ENCODE measurements around the gene ZNF592.

Gene ZNF592

GRCh38 chr15:84804005-84804900 lies 55.9 kb downstream of the ZNF592 start:
- ATAC-seq (replicated peaks; ENCODE audit: extremely low read depth, poor library complexity, severe bottlenecking) (no peak), DNase-seq (ENCODE audit: low spot score in 2 of 2) (no peak)
- peak overlapping the region; percentile 83 for H3K27ac Mint-ChIP-seq (ENCODE audit: low read depth)
- no peak overlapping the region for H3K4me3 Mint-ChIP-seq
- no peaks in the 10 kb centered on the region for H3K27me3 Mint-ChIP-seq
- H3K36me3 Mint-ChIP-seq (ENCODE audit: insufficient read depth), result peaks cover 25% of the 10 kb centered on the region
- H3K9me3 Mint-ChIP-seq, result no peaks in the 10 kb centered on the region
- H3K4me1 Mint-ChIP-seq, result peaks cover 5% of the 10 kb centered on the region

DNA sequence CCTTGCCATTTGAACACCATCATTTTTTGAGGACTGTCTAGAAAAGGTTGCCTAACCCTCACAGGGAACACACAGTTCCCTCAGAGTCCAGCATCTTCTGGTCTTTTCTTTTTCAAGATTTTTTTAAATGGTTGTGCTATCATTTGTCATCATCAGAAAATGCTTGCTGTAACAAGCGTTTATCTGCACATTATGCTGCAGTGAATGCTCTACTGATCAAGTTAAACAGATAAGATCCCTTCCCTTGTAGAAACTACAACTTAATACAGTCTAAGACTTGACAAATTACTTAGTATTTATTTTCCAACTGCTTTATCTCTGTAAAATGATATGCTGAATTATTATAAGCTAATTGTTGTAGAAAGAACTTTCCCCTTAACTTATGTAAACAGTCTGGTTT lies 56.8 kb downstream of the ZNF592 start:
- Mint-ChIP-seq H3K36me3 (ENCODE audit: insufficient read depth) (peaks cover 15% of the 10 kb centered on the region), H3K27ac (ENCODE audit: low read depth) (no peak overlapping the region), H3K9me3 (no peaks in the 10 kb centered on the region), H3K4me1 (peaks cover 5% of the 10 kb centered on the region), H3K27me3 (no peaks in the 10 kb centered on the region), H3K4me3 (no peak overlapping the region)
- ATAC-seq (replicated peaks; ENCODE audit: extremely low read depth, poor library complexity, severe bottlenecking) (no peak), DNase-seq (ENCODE audit: low spot score in 2 of 2) (no peak)

GRCh38 chr15:84807228-84807627 lies 58.8 kb downstream of the ZNF592 start:
- Mint-ChIP-seq H3K36me3 (ENCODE audit: insufficient read depth) (peaks cover 9% of the 10 kb centered on the region), H3K9me3 (no peaks in the 10 kb centered on the region), H3K4me1 (peaks cover 5% of the 10 kb centered on the region), H3K4me3 (no peak overlapping the region), H3K27ac (ENCODE audit: low read depth) (no peak overlapping the region), H3K27me3 (no peaks in the 10 kb centered on the region)
- no peak for ATAC-seq (replicated peaks; ENCODE audit: extremely low read depth, poor library complexity, severe bottlenecking)
- no peak for DNase-seq (ENCODE audit: low spot score in 2 of 2)

DNA sequence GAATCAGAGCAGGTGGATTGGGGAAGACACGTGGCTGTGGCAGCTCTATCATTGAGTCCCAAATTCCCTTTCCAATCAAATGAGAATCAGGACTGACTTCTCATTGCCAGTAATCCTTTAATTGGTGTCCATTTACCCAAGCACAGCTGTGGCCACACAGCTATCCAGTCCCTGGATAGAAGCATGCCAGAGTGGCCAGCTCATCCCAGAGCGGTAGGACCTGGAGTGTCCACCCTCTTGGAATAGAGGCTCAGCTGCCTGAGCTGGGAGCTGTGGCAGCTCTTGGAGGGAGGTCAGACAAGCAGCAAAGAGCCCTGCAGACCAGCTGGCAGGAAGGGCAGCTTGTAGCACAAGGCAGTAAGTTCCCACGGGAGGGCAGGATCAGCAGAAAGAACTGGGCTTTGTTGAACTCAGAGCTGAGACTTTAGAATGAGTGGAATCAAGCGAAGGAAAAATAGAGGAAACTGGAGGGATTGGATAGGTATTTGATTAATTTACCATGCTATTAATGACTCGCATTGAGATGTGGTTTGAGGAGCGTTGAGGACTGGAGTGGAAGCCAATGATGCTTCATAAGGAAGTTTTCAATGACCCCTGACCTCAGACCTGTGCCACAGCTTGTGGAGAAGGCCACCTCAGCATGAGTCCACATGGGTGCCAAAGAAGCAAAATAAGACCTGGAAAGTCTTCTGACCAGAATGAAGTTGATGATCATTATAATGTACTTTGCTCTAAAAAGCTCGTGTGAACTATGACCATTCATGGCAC lies 61.9 kb downstream of the ZNF592 start:
- DNase-seq (ENCODE audit: low spot score in 2 of 2) (no peak), ATAC-seq (replicated peaks; ENCODE audit: extremely low read depth, poor library complexity, severe bottlenecking) (no peak)
- Mint-ChIP-seq H3K36me3 (ENCODE audit: insufficient read depth) (peaks cover 1% of the 10 kb centered on the region), H3K27ac (ENCODE audit: low read depth) (no peak overlapping the region), H3K27me3 (no peaks in the 10 kb centered on the region), H3K4me1 (no peaks in the 10 kb centered on the region), H3K4me3 (no peak overlapping the region), H3K9me3 (no peaks in the 10 kb centered on the region)

DNA sequence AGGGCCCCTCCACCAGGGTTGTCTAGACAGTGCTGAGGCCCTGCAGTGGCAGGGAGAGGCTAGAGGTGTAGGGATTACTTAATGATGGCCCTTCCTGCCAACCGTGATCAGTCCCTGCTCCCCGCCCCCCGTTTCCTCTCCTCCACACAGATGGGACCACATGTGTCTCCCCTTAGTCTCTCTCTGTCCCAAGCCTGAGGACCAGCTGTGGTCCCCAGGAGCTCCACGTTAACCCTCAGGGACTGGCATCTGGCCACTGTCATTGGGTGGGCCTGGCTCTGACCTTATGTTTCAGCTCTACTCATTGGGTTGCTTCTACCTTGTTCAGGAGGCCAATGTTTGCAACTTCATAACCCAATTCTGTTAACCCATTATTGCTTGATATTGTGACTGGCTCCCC lies 62.8 kb downstream of the ZNF592 start:
- no peak overlapping the region for H3K27ac Mint-ChIP-seq (ENCODE audit: low read depth)
- no peak overlapping the region for H3K4me3 Mint-ChIP-seq
- H3K4me1 Mint-ChIP-seq, result no peaks in the 10 kb centered on the region
- no peaks in the 10 kb centered on the region for H3K9me3 Mint-ChIP-seq
- DNase-seq (ENCODE audit: low spot score in 2 of 2), result no peak
- H3K36me3 Mint-ChIP-seq (ENCODE audit: insufficient read depth), result peaks cover 1% of the 10 kb centered on the region
- no peak for ATAC-seq (replicated peaks; ENCODE audit: extremely low read depth, poor library complexity, severe bottlenecking)
- no peaks in the 10 kb centered on the region for H3K27me3 Mint-ChIP-seq

DNA sequence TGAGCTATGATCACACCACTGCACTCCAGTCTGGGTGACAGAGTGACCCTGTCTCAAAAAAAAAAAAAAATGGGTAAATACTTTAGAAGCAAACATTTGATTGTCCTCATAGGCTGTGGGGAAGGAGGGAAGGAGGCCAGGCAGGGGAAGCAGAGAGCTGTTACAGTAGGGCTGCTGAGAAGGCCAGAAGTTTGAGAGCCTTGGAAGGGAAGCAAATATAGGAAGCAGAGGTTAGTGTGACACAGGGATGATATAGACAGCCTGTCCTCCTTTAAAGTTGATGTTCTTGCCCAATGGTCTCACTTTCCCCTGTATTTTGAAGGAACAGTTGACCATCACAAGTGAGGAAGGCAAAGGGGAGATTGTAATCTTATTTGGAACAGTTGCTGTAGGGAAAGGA lies 63.4 kb downstream of the ZNF592 start:
- H3K4me3 Mint-ChIP-seq, result no peak overlapping the region
- DNase-seq (ENCODE audit: low spot score in 2 of 2) (no peak), ATAC-seq (replicated peaks; ENCODE audit: extremely low read depth, poor library complexity, severe bottlenecking) (no peak)
- H3K36me3 Mint-ChIP-seq (ENCODE audit: insufficient read depth), result peaks cover 1% of the 10 kb centered on the region
- H3K27me3 Mint-ChIP-seq, result no peaks in the 10 kb centered on the region
- no peak overlapping the region for H3K27ac Mint-ChIP-seq (ENCODE audit: low read depth)
- H3K9me3 Mint-ChIP-seq, result no peaks in the 10 kb centered on the region
- peaks cover 5% of the 10 kb centered on the region for H3K4me1 Mint-ChIP-seq

- H3K4me1 Mint-ChIP-seq, result peaks cover 5% of the 10 kb centered on the region
- no peak overlapping the region for H3K27ac Mint-ChIP-seq (ENCODE audit: low read depth)
- H3K9me3 Mint-ChIP-seq, result no peaks in the 10 kb centered on the region
- peaks cover under 1% of the 10 kb centered on the region for H3K36me3 Mint-ChIP-seq (ENCODE audit: insufficient read depth)
- DNase-seq (ENCODE audit: low spot score in 2 of 2) (no peak), ATAC-seq (replicated peaks; ENCODE audit: extremely low read depth, poor library complexity, severe bottlenecking) (no peak)
- H3K4me3 Mint-ChIP-seq, result no peak overlapping the region
- H3K27me3 Mint-ChIP-seq, result no peaks in the 10 kb centered on the region
Measured at GRCh38 chr15:84812842-84813241, 64.5 kb downstream of the ZNF592 start.

GRCh38 chr15:84813435-84813834 lies 65.0 kb downstream of the ZNF592 start:
- Mint-ChIP-seq H3K36me3 (ENCODE audit: insufficient read depth) (no peaks in the 10 kb centered on the region), H3K4me3 (no peak overlapping the region)
- no peak for ATAC-seq (replicated peaks; ENCODE audit: extremely low read depth, poor library complexity, severe bottlenecking)

GRCh38 chr15:84813931-84814330 lies 65.5 kb downstream of the ZNF592 start:
- ATAC-seq (replicated peaks; ENCODE audit: extremely low read depth, poor library complexity, severe bottlenecking) (no peak), DNase-seq (ENCODE audit: low spot score in 2 of 2) (no peak)
- Mint-ChIP-seq H3K27ac (ENCODE audit: low read depth) (no peak overlapping the region), H3K4me1 (peaks cover 9% of the 10 kb centered on the region), H3K27me3 (no peaks in the 10 kb centered on the region), H3K4me3 (no peak overlapping the region), H3K9me3 (no peaks in the 10 kb centered on the region), H3K36me3 (ENCODE audit: insufficient read depth) (no peaks in the 10 kb centered on the region)

More at GRCh38 chr15:84813435-84813834, 65.0 kb downstream of the ZNF592 start:
- DNase-seq (ENCODE audit: low spot score in 2 of 2), result no peak
- no peak overlapping the region for H3K27ac Mint-ChIP-seq (ENCODE audit: low read depth)
- H3K9me3 Mint-ChIP-seq, result no peaks in the 10 kb centered on the region
- H3K27me3 Mint-ChIP-seq, result no peaks in the 10 kb centered on the region
- H3K4me1 Mint-ChIP-seq, result peaks cover 9% of the 10 kb centered on the region

DNA sequence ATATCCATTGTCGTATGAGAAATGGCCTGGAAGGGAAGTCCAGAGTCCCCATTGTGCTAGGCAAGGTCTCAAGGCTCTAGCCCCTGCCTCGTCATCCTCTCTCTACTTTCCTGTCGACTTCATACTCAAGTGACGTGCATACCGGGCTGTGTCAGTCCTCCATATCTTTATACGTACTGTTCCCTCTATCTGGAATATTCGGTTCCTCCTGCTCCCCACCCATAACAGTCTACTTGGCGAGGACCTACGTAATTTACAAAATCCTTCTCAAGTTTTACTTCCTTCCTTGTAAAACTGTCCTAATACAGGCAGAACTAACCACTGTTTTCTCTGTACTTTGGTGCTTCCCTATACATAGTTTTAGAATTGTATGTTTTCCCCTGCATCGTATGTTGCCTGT lies 66.5 kb downstream of the ZNF592 start:
- Mint-ChIP-seq H3K27me3 (no peaks in the 10 kb centered on the region), H3K27ac (ENCODE audit: low read depth) (no peak overlapping the region), H3K4me3 (no peak overlapping the region), H3K36me3 (ENCODE audit: insufficient read depth) (no peaks in the 10 kb centered on the region), H3K9me3 (no peaks in the 10 kb centered on the region), H3K4me1 (peaks cover 9% of the 10 kb centered on the region)
- DNase-seq (ENCODE audit: low spot score in 2 of 2) (no peak), ATAC-seq (replicated peaks; ENCODE audit: extremely low read depth, poor library complexity, severe bottlenecking) (no peak)

GRCh38 chr15:84816694-84817465 lies 68.5 kb downstream of the ZNF592 start, which contains the start of gene ALPK3:
Gene ALPK3, plus strand, starts transcription at chr15:84817356. Its CDS starts 97 bp downstream, at chr15:84817453.
- Mint-ChIP-seq H3K9me3 (no peaks in the 10 kb centered on the region), H3K36me3 (ENCODE audit: insufficient read depth) (no peaks in the 10 kb centered on the region), H3K4me1 (peaks cover 9% of the 10 kb centered on the region), H3K4me3 (no peak within 1 kb of the TSS), H3K27me3 (no peaks in the 10 kb centered on the region), H3K27ac (ENCODE audit: low read depth) (peak within 1 kb of the TSS; percentile 29)
- ATAC-seq (replicated peaks; ENCODE audit: extremely low read depth, poor library complexity, severe bottlenecking), result no peak
- DNase-seq (ENCODE audit: low spot score in 2 of 2), result no peak

DNA sequence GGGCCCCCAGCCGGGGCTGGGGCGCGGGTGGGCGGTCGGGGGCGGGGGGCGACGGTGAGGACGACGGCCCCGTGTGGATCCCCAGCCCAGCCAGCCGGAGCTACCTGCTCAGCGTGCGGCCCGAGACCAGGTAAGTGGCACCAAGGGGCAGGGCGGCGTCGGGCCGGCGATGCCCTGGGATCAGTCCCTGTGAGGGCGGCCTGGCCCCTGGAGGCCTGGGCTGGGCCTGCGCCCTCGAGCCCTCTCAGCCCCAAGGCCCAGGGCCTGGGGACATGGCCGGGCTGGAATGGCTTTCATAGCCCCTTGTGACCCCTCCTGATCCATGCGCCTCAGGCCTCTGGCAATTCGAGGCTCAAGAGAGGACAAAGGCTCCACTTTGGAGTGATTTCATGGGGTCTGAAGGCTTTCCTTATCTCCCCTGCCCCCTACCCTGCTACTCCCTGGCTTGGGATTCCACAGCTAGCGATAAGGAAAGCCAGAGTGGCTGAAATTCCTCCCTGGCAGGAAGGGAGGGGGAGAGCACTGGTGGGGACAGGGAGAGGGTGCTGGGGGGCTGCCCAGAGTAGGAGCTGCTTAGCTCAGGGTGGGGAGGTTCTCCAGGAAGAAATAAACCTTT lies 69.2 kb downstream of the ZNF592 start:
- Mint-ChIP-seq H3K4me3 (no peak overlapping the region), H3K27me3 (no peaks in the 10 kb centered on the region), H3K27ac (ENCODE audit: low read depth) (peak overlapping the region; percentile 29), H3K4me1 (peaks cover 9% of the 10 kb centered on the region), H3K9me3 (no peaks in the 10 kb centered on the region), H3K36me3 (ENCODE audit: insufficient read depth) (no peaks in the 10 kb centered on the region)
- ATAC-seq (replicated peaks; ENCODE audit: extremely low read depth, poor library complexity, severe bottlenecking) (no peak), DNase-seq (ENCODE audit: low spot score in 2 of 2) (no peak)
